ENCODE data around the gene FYTTD1.

DNA sequence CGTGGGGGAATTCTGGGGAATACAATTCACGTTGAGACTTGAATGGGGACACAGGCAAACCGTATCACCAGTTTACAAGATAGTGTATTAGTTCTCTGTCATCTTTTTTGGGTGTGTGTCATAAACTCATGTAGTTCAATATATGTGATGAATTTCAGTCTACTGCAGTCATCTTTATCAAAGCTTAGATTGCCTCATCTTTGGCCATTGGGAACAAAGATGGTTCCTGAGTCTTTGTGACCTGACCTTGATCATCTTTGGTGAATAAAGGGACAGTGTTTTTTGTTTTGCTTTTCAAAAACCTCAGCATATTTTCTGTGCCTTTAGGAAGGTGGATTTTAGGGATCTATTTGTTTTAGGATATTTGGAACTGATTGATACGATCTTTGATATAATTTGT is 64.7 kb downstream of the FYTTD1 start:
- TF ChIP-seq POLR2A (IDR thresholded peaks at IDR 0.05), result no peak
- TF ChIP-seq, protein P1, sequence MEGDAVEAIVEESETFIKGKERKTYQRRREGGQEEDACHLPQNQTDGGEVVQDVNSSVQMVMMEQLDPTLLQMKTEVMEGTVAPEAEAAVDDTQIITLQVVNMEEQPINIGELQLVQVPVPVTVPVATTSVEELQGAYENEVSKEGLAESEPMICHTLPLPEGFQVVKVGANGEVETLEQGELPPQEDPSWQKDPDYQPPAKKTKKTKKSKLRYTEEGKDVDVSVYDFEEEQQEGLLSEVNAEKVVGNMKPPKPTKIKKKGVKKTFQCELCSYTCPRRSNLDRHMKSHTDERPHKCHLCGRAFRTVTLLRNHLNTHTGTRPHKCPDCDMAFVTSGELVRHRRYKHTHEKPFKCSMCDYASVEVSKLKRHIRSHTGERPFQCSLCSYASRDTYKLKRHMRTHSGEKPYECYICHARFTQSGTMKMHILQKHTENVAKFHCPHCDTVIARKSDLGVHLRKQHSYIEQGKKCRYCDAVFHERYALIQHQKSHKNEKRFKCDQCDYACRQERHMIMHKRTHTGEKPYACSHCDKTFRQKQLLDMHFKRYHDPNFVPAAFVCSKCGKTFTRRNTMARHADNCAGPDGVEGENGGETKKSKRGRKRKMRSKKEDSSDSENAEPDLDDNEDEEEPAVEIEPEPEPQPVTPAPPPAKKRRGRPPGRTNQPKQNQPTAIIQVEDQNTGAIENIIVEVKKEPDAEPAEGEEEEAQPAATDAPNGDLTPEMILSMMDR (IDR thresholded peaks at IDR 0.05), result no peak
